HG03066 (cell line): ENCODE results near the gene MTG2.

Source experiments
- ATAC-seq: cut with Tn5 transposase; IDR thresholded peaks from one replicate; pipeline ENCODE4 v1.9.1; 2021; ENCODE audit warnings: low read depth; ENCODE audit not compliant: unreplicated experiment

MTG2 gene

GRCh38 chr20:62216636-62217566 is 34.1 kb downstream of the MTG2 start:
- ATAC-seq = no peak

GRCh38 chr20:62217913-62218773 is 35.3 kb downstream of the MTG2 start:
- no peak for ATAC-seq

GRCh38 chr20:62219101-62219991 is 36.5 kb downstream of the MTG2 start:
- no peak for ATAC-seq

- ATAC-seq = no peak
Measured at GRCh38 chr20:62219992-62220665, 37.3 kb downstream of the MTG2 start, which contains the start of gene HRH3. Gene HRH3, minus strand, starts transcription at chr20:62220278. Its CDS starts 308 bp downstream, at chr20:62219970.

- no peak for ATAC-seq
Measured at GRCh38 chr20:62220666-62221568, 38.1 kb downstream of the MTG2 start.

- no peak for ATAC-seq
Measured at GRCh38 chr20:62222266-62222850, 39.5 kb downstream of the MTG2 start.

DNA sequence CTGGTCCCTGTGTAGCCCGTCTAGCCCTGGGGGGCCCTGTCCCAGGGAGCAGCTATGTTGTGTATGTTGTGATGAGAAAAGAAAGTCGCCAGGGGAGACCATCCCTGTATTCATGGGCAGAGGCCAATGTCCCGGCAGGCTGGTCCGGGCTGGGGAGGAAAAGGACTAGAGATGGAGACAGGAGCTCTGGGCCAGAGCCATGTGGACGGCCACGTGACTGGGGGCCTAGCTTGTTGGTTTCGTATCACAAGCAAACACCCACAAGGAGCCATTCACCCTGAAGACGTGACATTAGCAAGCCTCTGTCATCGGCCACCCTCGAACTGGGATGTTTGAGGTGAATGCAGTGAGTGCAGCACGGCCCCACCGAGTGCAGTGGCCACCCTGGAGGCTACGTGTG is 40.1 kb downstream of the MTG2 start:
- ATAC-seq = no peak

DNA sequence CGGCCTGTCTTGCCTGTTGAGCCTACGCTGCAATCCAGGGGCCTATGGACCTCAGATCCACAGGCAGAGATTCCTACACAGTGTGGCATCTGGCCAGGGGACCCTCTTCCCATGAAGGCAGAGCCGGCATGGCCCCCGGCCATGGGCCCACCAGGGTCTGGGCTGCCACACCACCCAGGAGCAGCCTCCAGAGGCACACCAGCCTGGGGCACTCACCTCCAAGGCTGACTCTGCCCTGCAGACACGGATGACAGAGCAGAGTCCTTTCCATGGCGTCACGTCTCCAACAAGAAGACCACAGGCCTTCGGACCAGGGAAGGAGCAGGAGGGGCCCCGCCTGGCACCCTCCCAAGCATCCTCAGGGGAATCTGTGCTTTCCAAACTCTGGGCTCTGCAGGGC is 40.7 kb downstream of the MTG2 start:
- no peak for ATAC-seq

- no peak for ATAC-seq
Measured at GRCh38 chr20:62224113-62224855, 41.5 kb downstream of the MTG2 start.

GRCh38 chr20:62225026-62225425 is 42.2 kb downstream of the MTG2 start:
- ATAC-seq = no peak

DNA sequence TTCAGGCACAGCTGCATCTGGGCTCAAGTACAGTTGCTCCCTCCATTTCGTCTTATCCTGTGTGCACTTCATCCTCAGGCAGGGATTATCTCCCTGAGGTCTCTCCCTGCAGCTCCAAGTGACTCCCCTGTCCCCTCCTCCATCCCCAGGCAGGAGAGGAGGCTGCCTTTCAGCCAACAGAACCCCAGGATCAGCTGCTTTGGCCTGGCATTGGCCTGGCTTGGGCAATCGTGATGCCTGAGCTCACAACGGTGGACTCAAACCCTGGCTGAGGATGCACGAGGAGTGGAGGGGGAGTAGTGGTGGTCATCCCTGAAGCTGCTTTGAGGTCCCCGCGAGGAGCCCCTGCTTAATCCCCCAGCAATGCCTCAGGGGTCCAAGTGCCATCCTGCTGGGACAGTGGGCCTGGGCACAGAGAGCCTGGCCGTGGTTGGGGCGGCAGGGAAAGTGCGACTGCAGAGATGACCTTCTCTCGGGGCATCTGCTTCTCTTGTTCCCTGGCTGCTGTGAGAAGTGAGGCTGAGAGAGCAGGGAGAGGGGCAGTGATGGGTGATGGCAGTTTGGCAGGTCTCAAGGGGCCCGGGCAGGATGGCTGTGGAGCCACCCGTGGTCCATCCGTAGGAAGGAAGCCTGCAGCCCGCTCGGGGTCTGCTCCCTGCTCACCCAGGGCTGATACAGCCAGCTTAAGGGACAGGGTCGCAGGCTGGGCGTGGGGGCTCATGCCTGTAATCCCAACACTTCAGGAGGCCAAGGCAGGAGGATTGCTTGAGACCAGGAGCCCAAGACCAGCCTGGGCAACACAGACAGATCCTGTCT is 43.2 kb downstream of the MTG2 start:
- ATAC-seq = no peak

DNA sequence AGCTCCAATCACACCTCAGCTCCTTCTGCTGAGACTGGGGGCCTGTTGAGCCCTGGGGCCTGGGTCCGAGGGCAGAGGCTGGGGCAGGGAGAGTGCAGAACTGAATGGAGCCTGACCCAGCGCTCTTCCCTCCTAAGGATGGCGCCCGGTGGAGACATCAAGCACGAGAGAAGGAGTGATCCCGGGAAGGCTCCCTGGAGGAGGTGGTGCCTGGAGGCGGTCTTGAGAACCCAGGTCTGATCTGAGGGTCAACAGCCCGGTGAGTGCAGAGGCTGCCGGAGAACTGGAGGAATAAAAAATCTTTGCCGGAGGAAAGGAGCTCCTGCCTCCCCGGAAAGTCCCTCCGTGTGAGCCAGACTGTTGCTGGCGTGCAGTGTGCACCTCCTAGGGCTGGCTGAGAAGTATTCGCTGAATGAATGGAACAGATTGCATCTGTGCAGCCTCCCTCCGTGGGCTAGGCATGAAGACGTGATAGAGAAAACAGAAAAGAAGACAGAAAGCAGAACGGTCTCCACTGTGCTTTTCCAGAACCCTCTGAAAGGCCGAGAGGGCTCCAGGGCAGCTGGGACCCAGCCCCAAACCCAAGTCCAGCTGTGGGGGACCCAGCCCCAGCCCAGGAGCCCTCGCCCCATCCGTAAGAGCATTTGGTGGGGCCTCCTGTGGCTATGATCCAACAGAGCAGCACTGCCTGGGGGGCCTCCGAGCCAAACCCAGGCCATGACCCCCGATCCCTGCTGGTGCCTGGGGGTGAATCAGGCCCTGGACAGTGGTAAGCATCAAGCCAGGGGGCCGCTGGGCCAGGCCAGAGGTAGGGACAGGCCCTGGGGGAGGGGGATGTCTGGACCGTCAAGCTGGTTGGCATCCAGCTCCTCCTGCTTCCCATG is 44.1 kb downstream of the MTG2 start:
- ATAC-seq = no peak

GRCh38 chr20:62227591-62227976 is 44.8 kb downstream of the MTG2 start:
- ATAC-seq = no peak

GRCh38 chr20:62227977-62228958 is 45.4 kb downstream of the MTG2 start:
- ATAC-seq = no peak
